T-helper 1 cell treated with Interleukin-12 subunit alpha and Interleukin-12 subunit beta and Interleukin-4 antibody, amounts not matched to agents 30 μg/mL and 1 μg/mL, for 36 hours (primary cell): ENCODE results near the gene ZFAND6.
"Not testable (repeated sequence)": the region's sequence is repeated elsewhere in the genome, so short reads cannot be mapped to it uniquely, and the experiment has no call there.

Experiments
- H3K27ac Mint-ChIP-seq: one replicate; pipeline ENCODE4 v1.8.0; 2021; ENCODE audit warnings: mild to moderate bottlenecking, mixed read lengths
- H3K27me3 Mint-ChIP-seq: one replicate; pipeline ENCODE4 v1.8.0; 2021; ENCODE audit warnings: low read depth, mixed read lengths
- H3K36me3 Mint-ChIP-seq: one replicate; pipeline ENCODE4 v1.8.0; 2021; ENCODE audit warnings: low read depth, mixed read lengths
- H3K4me1 Mint-ChIP-seq: one replicate; pipeline ENCODE4 v1.8.0; 2021; ENCODE audit warnings: low read depth, mixed read lengths
- H3K4me3 Mint-ChIP-seq: one replicate; pipeline ENCODE4 v1.8.0; 2021; ENCODE audit warnings: mild to moderate bottlenecking, moderate library complexity, mixed read lengths
- H3K9me3 Mint-ChIP-seq: one replicate; pipeline ENCODE4 v1.8.0; 2021; ENCODE audit warnings: mixed read lengths

The ZFAND6 gene

DNA sequence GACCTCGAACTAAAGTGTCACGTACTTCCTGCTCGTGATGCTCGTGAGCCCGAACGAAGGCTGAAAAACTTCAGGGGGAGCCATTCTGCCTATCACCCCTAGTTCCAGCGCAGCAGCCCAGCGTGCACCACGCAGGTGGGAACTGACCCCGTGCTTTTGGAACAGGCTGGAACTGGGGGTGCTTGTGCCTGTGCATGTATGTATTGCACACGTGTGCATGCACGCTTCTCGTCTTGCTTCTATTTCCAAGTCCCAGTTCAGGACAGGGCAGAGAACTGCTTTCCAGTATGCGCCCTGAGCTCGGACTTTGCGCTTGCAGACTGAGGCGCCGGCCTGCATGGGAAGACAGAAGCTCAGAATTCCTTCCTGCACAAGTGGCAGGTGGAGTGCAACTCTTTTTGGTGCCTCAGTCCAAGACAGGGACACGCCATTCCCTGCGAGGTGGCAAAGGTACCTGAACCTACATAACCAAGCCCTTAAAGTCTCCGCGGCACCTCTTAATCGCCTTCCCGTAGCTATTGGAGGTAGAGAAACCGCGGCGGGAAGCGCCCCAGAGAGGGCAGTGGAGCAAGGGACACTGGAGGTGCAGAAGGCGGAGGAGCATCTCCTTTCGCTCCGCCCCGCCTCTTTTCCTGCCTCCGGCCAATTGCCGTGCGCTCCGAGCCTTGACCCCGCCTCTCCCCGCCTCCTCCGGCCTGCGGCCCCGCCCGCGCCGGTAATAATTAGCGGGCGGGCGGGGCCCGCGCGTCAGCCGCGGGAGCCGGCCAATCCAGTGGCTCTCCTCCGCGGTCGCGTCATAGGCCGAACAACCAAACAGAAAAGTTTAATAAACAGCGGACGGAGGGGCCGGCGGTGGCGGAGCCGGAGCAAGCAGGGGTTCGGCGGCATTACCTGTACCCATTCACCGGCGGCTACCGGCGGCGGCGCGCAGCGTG is at the start of gene ZFAND6:
Gene ZFAND6 (plus strand): TSS at position 826 of the 935 bp plus-strand sequence. CDS start 60,669 bp downstream, outside the sequence.
- Mint-ChIP-seq H3K36me3 (peaks cover 2% of the 10 kb centered on the region), H3K9me3 (no peaks in the 10 kb centered on the region), H3K4me1 (peaks cover 35% of the 10 kb centered on the region), H3K27me3 (no peaks in the 10 kb centered on the region), H3K4me3 (peak within 1 kb of the TSS; percentile 86), H3K27ac (peak within 1 kb of the TSS; percentile 94)

DNA sequence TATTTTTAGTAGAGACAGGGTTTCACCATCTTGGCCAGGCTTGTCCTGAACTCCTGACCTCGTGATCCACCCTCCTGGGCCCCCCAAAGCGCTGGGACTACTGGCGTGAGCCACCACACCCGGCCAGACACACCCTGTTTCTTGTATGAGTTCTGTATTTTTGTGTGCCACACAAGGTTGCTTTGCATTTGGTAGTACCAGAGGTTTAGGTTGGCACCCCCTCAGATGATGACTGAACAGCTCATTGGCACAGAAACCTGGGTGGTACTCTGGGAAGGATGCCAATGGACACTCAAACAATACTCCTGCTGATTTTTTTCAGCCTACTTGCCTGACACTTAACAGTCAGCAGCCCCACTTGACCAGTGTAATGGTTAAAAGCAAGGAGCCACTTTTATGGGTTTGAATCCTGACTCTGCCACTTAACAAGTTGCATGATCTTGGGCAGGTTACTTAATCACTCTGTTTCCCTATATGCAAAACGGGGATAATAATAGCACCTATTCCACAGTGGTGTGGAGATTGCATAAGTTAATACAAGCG is 49.3 kb upstream of the ZFAND6 start:
- H3K4me1 Mint-ChIP-seq: peaks cover 2% of the 10 kb centered on the region
- no peaks in the 10 kb centered on the region for H3K36me3 Mint-ChIP-seq
- no peak overlapping the region for H3K4me3 Mint-ChIP-seq
- no peaks in the 10 kb centered on the region for H3K9me3 Mint-ChIP-seq
- no peak overlapping the region for H3K27ac Mint-ChIP-seq
- H3K27me3 Mint-ChIP-seq: no peaks in the 10 kb centered on the region

GRCh38 chr15:80011041-80011523 is 48.4 kb upstream of the ZFAND6 start:
- not testable (repeated sequence) for H3K36me3 Mint-ChIP-seq, H3K9me3 Mint-ChIP-seq, H3K4me1 Mint-ChIP-seq, H3K27ac Mint-ChIP-seq, H3K27me3 Mint-ChIP-seq, H3K4me3 Mint-ChIP-seq

- Mint-ChIP-seq H3K9me3 (no peaks in the 10 kb centered on the region), H3K27me3 (no peaks in the 10 kb centered on the region), H3K27ac (no peak overlapping the region), H3K4me3 (no peak overlapping the region), H3K4me1 (peaks cover 2% of the 10 kb centered on the region), H3K36me3 (no peaks in the 10 kb centered on the region)
Measured at GRCh38 chr15:80011596-80011995, 47.9 kb upstream of the ZFAND6 start.

DNA sequence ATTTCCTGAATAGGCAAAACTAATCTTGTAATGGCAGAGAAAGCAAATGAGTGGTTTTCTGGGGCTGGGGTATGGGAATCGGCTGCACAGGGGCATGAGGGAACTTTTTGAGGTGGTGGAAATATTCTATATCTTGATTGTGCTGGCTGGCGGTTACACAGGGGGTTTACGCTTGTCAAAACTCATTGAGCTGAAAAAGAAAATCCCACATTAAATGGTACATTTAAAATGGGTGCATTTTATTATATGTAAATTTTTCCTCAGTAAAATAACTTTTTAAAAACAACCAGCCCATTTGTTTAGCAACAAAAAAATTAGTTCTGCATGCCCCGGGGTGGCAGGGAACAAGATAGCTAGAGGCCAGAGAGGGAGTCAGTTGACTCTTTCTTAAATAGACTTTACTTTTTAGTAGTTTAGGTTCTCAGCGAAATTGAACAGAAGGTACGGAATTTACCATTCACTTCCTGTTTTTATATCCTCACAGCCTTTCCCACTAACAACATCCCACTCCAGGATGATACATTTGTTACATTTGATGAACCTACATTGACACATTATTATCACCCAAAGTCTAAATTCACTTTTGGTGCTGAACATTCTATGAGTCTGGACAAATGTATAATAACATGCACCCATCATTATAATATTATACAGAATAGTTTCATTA is 47.3 kb upstream of the ZFAND6 start:
- Mint-ChIP-seq H3K4me3 (no peak overlapping the region), H3K27me3 (no peaks in the 10 kb centered on the region), H3K9me3 (no peaks in the 10 kb centered on the region), H3K4me1 (peaks cover 2% of the 10 kb centered on the region), H3K27ac (no peak overlapping the region), H3K36me3 (no peaks in the 10 kb centered on the region)

DNA sequence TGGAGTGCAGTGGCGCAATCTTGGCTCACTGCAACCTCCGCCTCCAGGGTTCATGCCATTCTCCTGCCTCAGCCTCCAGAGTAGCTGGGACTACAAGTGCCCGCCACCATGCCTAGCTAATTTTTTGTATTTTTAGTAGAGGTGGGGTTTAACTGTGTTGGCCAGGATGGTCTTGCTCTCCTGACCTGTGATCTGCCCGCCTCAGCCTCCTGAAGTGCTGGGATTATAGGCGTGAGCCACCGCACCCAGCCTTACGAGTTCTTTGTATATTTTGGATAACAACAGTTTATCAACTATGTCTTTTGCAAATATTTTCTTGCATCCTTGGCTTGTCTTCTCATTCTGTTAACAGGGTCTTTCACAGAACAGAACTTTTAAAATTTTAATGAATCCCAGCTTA is 45.3 kb upstream of the ZFAND6 start:
- H3K27me3 Mint-ChIP-seq, H3K36me3 Mint-ChIP-seq, H3K4me1 Mint-ChIP-seq, H3K4me3 Mint-ChIP-seq, H3K27ac Mint-ChIP-seq, H3K9me3 Mint-ChIP-seq: not testable (repeated sequence)

DNA sequence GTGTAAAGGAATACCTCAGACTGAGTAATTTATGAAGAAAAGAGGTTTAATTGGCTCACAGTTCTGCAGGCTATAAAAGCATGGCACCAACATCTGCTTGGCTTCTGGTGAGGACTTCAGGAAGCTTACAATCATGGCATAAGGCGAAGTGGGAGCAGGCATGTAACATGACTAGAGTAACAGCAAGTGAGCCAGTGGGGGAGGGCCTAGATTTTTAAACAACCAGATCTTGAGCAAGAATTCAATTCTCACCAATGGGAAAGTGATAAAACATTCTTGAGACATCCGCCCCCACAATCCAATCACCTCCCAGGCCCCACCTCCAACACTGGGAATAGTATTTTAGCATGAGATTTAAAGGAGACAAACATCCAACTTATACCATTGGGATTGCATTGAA is 44.3 kb upstream of the ZFAND6 start:
- no peak overlapping the region for H3K27ac Mint-ChIP-seq
- peaks cover 4% of the 10 kb centered on the region for H3K4me1 Mint-ChIP-seq
- H3K9me3 Mint-ChIP-seq: no peaks in the 10 kb centered on the region
- no peaks in the 10 kb centered on the region for H3K27me3 Mint-ChIP-seq
- no peak overlapping the region for H3K4me3 Mint-ChIP-seq
- H3K36me3 Mint-ChIP-seq: no peaks in the 10 kb centered on the region

DNA sequence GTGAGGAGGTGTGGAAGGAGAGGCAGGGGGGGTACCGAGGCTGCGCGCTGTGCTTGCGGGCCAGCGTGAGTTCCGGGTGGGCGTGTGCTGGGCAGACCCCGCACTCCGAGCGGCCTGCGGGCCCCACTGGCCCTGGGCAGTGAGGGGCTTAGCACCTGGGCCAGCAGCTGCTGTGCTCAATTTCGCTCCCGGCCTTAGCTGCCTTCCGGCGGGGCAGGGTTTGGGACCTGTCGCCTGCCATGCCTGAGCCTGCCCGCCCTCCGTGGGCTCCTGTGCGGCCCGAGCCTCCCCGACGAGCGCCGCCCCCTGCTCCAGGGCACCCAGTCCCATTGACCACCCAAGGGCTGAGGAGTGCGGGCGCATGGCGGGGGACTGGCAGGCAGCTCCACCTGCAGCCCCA is 43.0 kb upstream of the ZFAND6 start:
- H3K36me3 Mint-ChIP-seq, H3K9me3 Mint-ChIP-seq, H3K4me3 Mint-ChIP-seq, H3K27me3 Mint-ChIP-seq, H3K27ac Mint-ChIP-seq, H3K4me1 Mint-ChIP-seq: not testable (repeated sequence)

DNA sequence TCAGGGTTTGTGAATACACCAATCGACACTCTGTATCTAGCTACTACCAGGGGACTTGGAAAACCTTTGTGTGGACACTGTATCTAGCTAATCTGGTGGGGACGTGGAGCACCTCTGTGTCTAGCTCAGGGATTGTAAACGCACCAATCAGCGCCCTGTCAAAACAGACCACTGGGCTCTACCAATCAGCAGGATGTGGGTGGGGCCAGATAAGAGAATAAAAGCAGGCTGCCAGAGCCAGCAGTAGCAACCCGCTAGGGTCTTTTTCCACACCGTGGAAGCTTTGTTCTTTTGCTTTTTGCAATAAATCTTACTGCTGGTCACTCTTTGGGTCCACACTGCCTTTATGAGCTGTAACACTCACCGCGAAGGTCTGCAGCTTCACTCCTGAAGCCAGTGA is 42.3 kb upstream of the ZFAND6 start:
- H3K27me3 Mint-ChIP-seq, H3K27ac Mint-ChIP-seq, H3K36me3 Mint-ChIP-seq: not testable (repeated sequence)

GRCh38 chr15:80019168-80019745 is 40.2 kb upstream of the ZFAND6 start:
- no peak overlapping the region for H3K4me3 Mint-ChIP-seq
- peaks cover 7% of the 10 kb centered on the region for H3K9me3 Mint-ChIP-seq

More for the DNA sequence above, 42.3 kb upstream of the ZFAND6 start:
- not testable (repeated sequence) for H3K9me3 Mint-ChIP-seq, H3K4me3 Mint-ChIP-seq, H3K4me1 Mint-ChIP-seq

DNA sequence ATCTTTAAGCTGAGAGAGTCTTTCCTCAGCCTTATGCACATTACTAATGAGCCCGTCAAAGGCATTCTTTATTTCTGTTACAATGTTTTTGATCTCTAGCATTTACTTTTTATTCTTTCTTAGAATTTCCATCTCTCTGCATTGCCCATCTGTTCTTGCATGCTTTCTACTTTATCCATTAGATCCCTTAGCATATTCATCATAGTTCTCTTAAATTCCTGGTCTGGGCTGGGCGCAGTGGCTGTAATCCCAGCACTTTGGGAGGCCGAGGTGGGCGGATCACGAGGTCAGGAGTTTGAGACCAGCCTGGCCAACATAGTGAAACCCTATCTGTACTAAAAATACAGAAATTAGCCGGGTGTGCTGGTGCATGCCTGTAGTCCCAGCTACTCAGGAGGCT is 39.3 kb upstream of the ZFAND6 start:
- not testable (repeated sequence) for H3K36me3 Mint-ChIP-seq, H3K27ac Mint-ChIP-seq

More at GRCh38 chr15:80019168-80019745, 40.2 kb upstream of the ZFAND6 start:
- Mint-ChIP-seq H3K36me3 (peaks cover 4% of the 10 kb centered on the region), H3K27ac (no peak overlapping the region), H3K4me1 (peaks cover 13% of the 10 kb centered on the region), H3K27me3 (no peaks in the 10 kb centered on the region)

GRCh38 chr15:80020731-80021130 is 38.7 kb upstream of the ZFAND6 start:
- Mint-ChIP-seq H3K36me3 (peaks cover 4% of the 10 kb centered on the region), H3K27me3 (no peaks in the 10 kb centered on the region), H3K9me3 (peaks cover 7% of the 10 kb centered on the region), H3K27ac (no peak overlapping the region), H3K4me3 (no peak overlapping the region), H3K4me1 (peaks cover 14% of the 10 kb centered on the region)

More for the DNA sequence above, 39.3 kb upstream of the ZFAND6 start:
- not testable (repeated sequence) for H3K4me3 Mint-ChIP-seq, H3K9me3 Mint-ChIP-seq, H3K27me3 Mint-ChIP-seq
- peaks cover 13% of the 10 kb centered on the region for H3K4me1 Mint-ChIP-seq

GRCh38 chr15:80026310-80026709 is 33.2 kb upstream of the ZFAND6 start:
- Mint-ChIP-seq H3K27me3 (no peaks in the 10 kb centered on the region), H3K36me3 (peaks cover 9% of the 10 kb centered on the region), H3K4me1 (peaks cover 28% of the 10 kb centered on the region), H3K27ac (peak overlapping the region; percentile 37), H3K4me3 (no peak overlapping the region), H3K9me3 (peaks cover 12% of the 10 kb centered on the region)

DNA sequence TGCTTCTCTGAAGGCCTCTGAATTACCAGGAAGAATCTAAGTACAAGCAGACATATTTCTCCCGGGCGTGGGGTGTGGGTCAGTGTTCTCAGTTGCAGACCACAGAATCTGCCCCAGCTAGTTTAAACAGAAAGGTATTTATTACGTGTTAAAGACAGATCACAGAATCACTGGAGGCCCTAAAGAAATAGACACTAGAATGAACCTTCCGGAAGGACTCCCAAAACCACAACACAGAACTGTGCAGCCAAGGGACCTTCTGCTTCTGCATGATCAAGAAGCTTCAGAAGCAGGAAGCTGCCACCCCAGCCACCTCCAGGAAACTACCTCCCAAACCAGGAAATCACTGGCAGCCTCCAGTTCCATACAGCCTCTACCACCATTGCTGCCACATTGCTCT is 32.7 kb upstream of the ZFAND6 start:
- H3K9me3 Mint-ChIP-seq: peaks cover 12% of the 10 kb centered on the region
- peaks cover 11% of the 10 kb centered on the region for H3K36me3 Mint-ChIP-seq
- H3K4me1 Mint-ChIP-seq: peaks cover 32% of the 10 kb centered on the region
- no peaks in the 10 kb centered on the region for H3K27me3 Mint-ChIP-seq
- no peak overlapping the region for H3K4me3 Mint-ChIP-seq
- peak overlapping the region; percentile 29 for H3K27ac Mint-ChIP-seq
